HG02623 (cell line): ENCODE data around the gene LRIG3.
"Not testable (repeated sequence)": the region's sequence is repeated elsewhere in the genome, so short reads cannot be mapped to it uniquely, and the experiment has no call there.

Experiments
- ATAC-seq: cut with Tn5 transposase; IDR thresholded peaks from one replicate; pipeline ENCODE4 v1.9.1; 2021; ENCODE audit warnings: moderate library complexity; ENCODE audit not compliant: unreplicated experiment

LRIG3 gene

GRCh38 chr12:58907391-58907790, 12.9 kb downstream of the LRIG3 start:
- no peak for ATAC-seq

- no peak for ATAC-seq
Measured at GRCh38 chr12:58906917-58907316, 13.4 kb downstream of the LRIG3 start.

GRCh38 chr12:58905422-58905821, 14.9 kb downstream of the LRIG3 start:
- no peak for ATAC-seq

GRCh38 chr12:58902726-58903125, 17.6 kb downstream of the LRIG3 start:
- ATAC-seq: not testable (repeated sequence)

GRCh38 chr12:58901664-58902063, 18.6 kb downstream of the LRIG3 start:
- ATAC-seq: no peak

- no peak for ATAC-seq
Measured at GRCh38 chr12:58897969-58898368, 22.3 kb downstream of the LRIG3 start.

- no peak for ATAC-seq
Measured at GRCh38 chr12:58896278-58896677, 24.0 kb downstream of the LRIG3 start.

- ATAC-seq: no peak
Measured at GRCh38 chr12:58895053-58895452, 25.3 kb downstream of the LRIG3 start.

GRCh38 chr12:58894040-58894439, 26.3 kb downstream of the LRIG3 start:
- no peak for ATAC-seq

GRCh38 chr12:58893495-58893894, 26.8 kb downstream of the LRIG3 start:
- ATAC-seq: no peak

GRCh38 chr12:58889557-58889956, 30.7 kb downstream of the LRIG3 start:
- no peak for ATAC-seq

- no peak for ATAC-seq
Measured at GRCh38 chr12:58888131-58888783, 32.0 kb downstream of the LRIG3 start.

GRCh38 chr12:58887068-58887467, 33.2 kb downstream of the LRIG3 start:
- ATAC-seq: no peak

GRCh38 chr12:58886474-58886873, 33.8 kb downstream of the LRIG3 start:
- ATAC-seq: no peak

- no peak for ATAC-seq
Measured at GRCh38 chr12:58884916-58885315, 35.4 kb downstream of the LRIG3 start.

- no peak for ATAC-seq
Measured at GRCh38 chr12:58883576-58884334, 36.5 kb downstream of the LRIG3 start.

- ATAC-seq: no peak
Measured at GRCh38 chr12:58882826-58883225, 37.5 kb downstream of the LRIG3 start.

- no peak for ATAC-seq
Measured at GRCh38 chr12:58881816-58882215, 38.5 kb downstream of the LRIG3 start.

- no peak for ATAC-seq
Measured at GRCh38 chr12:58880639-58881038, 39.7 kb downstream of the LRIG3 start.

GRCh38 chr12:58877243-58877743, 43.0 kb downstream of the LRIG3 start:
- ATAC-seq: no peak

- ATAC-seq: no peak
Measured at GRCh38 chr12:58873496-58873895, 46.8 kb downstream of the LRIG3 start.

GRCh38 chr12:58871556-58871955, 48.7 kb downstream of the LRIG3 start:
- no peak for ATAC-seq
